H1 (cell line): ENCODE measurements around the gene GLI1. TPM values are rescaled to one million over a fixed set of nuclear protein-coding genes. Genes with fewer than 3 reads are reported as not detected.

Source experiments
- CTCF ChIA-PET: fragments of 300-600 bp; sonication (Branson Sonifier 250); formaldehyde crosslinking; loops from one replicate; lab custom pipeline; 2021; ENCODE audit not compliant: partially characterized antibody; lab: Charles Lee
- POLR2A ChIA-PET: fragments of 300-600 bp; sonication (Branson Sonifier 250); formaldehyde crosslinking; loops from one replicate; lab custom pipeline; 2021; ENCODE audit warnings: inconsistent platforms; ENCODE audit not compliant: partially characterized antibody; lab: Charles Lee
- DNase-seq, 2 experiments: peaks; one replicate each; pipeline versions ENCODE4 v3.0.0 to v3.0.0-alpha.2; 2010 to 2022; ENCODE audit warnings: low spot score in 2 of 2, low read depth in 1 of 2, mixed read lengths in 1 of 2
- FAIRE-seq: peaks from 2 replicates; lab custom pipeline; 2011; peaks lifted over from hg19 to GRCh38; lab: Jason Lieb, UNC
- H2AFZ ChIP-seq: 2 replicates; pipeline ENCODE4 v1.8.1; 2012; ENCODE audit warnings: low read length, inconsistent platforms
- H2AK5ac ChIP-seq: 2 replicates; pipeline ENCODE4 v1.6.1; 2013; ENCODE audit warnings: low read depth, low read length
- H2BK120ac ChIP-seq: replicated peaks from 2 replicates; pipeline ENCODE3; 2013; ENCODE audit warnings: low read depth, low read length, inconsistent platforms
- H2BK12ac ChIP-seq: 2 replicates; pipeline ENCODE4 v1.6.1; 2013; ENCODE audit warnings: low read depth, low read length
- H2BK15ac ChIP-seq: 2 replicates; pipeline ENCODE4 v1.6.1; 2013; ENCODE audit warnings: low read length
- H2BK20ac ChIP-seq: 2 replicates; pipeline ENCODE4 v1.6.1; 2013; ENCODE audit warnings: low read length
- H2BK5ac ChIP-seq: 2 replicates; pipeline ENCODE4 v1.6.1; 2013; ENCODE audit warnings: low read depth, low read length
- H3K14ac ChIP-seq: 2 replicates; pipeline ENCODE4 v1.6.1; 2013; ENCODE audit warnings: inconsistent platforms; ENCODE audit not compliant: insufficient read length
- H3K18ac ChIP-seq: 2 replicates; pipeline ENCODE4 v1.6.1; 2013; ENCODE audit warnings: low read length; ENCODE audit errors: extremely low read depth
- H3K23ac ChIP-seq: 2 replicates; pipeline ENCODE4 v1.6.1; 2013; ENCODE audit warnings: inconsistent platforms; ENCODE audit not compliant: insufficient read length
- H3K23me2 ChIP-seq: 2 replicates; pipeline ENCODE4 v1.6.1; 2013; ENCODE audit warnings: low read depth, low read length
- H3K27ac ChIP-seq: 2 replicates; pipeline ENCODE4 v1.6.1; 2011; ENCODE audit warnings: low read depth, low read length, inconsistent platforms
- H3K27me3 ChIP-seq, 4 experiments: replicated peaks in 1 of 4; 1 replicate in 1 of 4; 2 replicates in 3 of 4; pipeline versions ENCODE4 v1.6.1 to v1.8.1; 2011 to 2013; ENCODE audit warnings: low read length in 3 of 4, mild to moderate bottlenecking in 3 of 4, inconsistent platforms in 2 of 4, mixed read lengths in 2 of 4, moderate library complexity in 1 of 4; ENCODE audit not compliant: control insufficient read depth in 3 of 4, insufficient read depth in 3 of 4; ENCODE audit errors: extremely low read depth in 1 of 4
- H3K36me3 ChIP-seq, 4 experiments: 2 replicates each; pipeline versions ENCODE4 v1.6.1 to v1.8.1; 2011 to 2013; ENCODE audit warnings: mild to moderate bottlenecking in 4 of 4, low read length in 3 of 4, moderate library complexity in 2 of 4, control low read depth in 1 of 4, inconsistent platforms in 1 of 4; ENCODE audit not compliant: insufficient read depth in 4 of 4, control insufficient read depth in 2 of 4
- H3K4ac ChIP-seq: replicated peaks from 2 replicates; pipeline ENCODE3; 2013; ENCODE audit warnings: low read length, low read depth, mixed read lengths, inconsistent platforms; ENCODE audit not compliant: insufficient read length
- H3K4me1 ChIP-seq, 4 experiments: replicated peaks in 1 of 4; 1 replicate in 1 of 4; 2 replicates in 3 of 4; pipeline versions ENCODE4 v1.6.1 to v1.8.1; 2011 to 2013; ENCODE audit warnings: low read length in 3 of 4, inconsistent platforms in 2 of 4, mixed read lengths in 1 of 4; ENCODE audit not compliant: insufficient read depth in 4 of 4, control insufficient read depth in 3 of 4
- H3K4me2 ChIP-seq, 2 experiments: 2 replicates each; pipeline versions ENCODE4 v1.6.1 to v1.8.1; 2011 to 2013; ENCODE audit warnings: low read depth in 2 of 2, low read length in 2 of 2, control low read depth in 1 of 2, inconsistent platforms in 1 of 2, mild to moderate bottlenecking in 1 of 2; ENCODE audit not compliant: insufficient read depth in 1 of 2
- H3K4me3 ChIP-seq, 4 experiments: fragments of 200-600, 300-600 bp in 1 of 4; sonication (generic), shearing (Covaris generic), sonication (Bioruptor Twin) in 1 of 4; 2 replicates each; pipeline versions ENCODE4 v1.5.1 to v1.8.1; 2011 to 2016; ENCODE audit warnings: low read length in 4 of 4, low read depth in 3 of 4, control low read depth in 2 of 4, inconsistent platforms in 2 of 4, mild to moderate bottlenecking in 2 of 4, mixed read lengths in 1 of 4, moderate library complexity in 1 of 4; ENCODE audit not compliant: insufficient read depth in 2 of 4; ENCODE audit errors: extremely low read depth in 1 of 4
- H3K56ac ChIP-seq: replicated peaks from 2 replicates; pipeline ENCODE3; 2013; ENCODE audit warnings: low read depth, mild to moderate bottlenecking, mixed read lengths, low read length, inconsistent platforms; ENCODE audit not compliant: insufficient read length
- H3K79me1 ChIP-seq: 2 replicates; pipeline ENCODE4 v1.6.1; 2013; ENCODE audit warnings: low read depth, low read length, control low read depth
- H3K79me2 ChIP-seq, 2 experiments: 2 replicates each; pipeline versions ENCODE4 v1.6.1 to v1.8.1; 2012 to 2013; ENCODE audit warnings: low read length in 2 of 2, mild to moderate bottlenecking in 2 of 2, inconsistent platforms in 1 of 2; ENCODE audit not compliant: insufficient read depth in 2 of 2, control insufficient read depth in 1 of 2
- H3K9ac ChIP-seq, 4 experiments: replicated peaks in 1 of 4; 1 replicate in 1 of 4; 2 replicates in 3 of 4; pipeline versions ENCODE4 v1.6.1 to v1.8.1; 2011 to 2013; ENCODE audit warnings: low read depth in 3 of 4, low read length in 3 of 4, control low read depth in 2 of 4, mild to moderate bottlenecking in 2 of 4, moderate library complexity in 2 of 4, inconsistent platforms in 1 of 4; ENCODE audit errors: extremely low read depth in 1 of 4
- H3K9me3 ChIP-seq, 2 experiments: 2 replicates each; pipeline versions ENCODE4 v1.6.1 to v1.8.1; 2012 to 2013; ENCODE audit warnings: mild to moderate bottlenecking in 2 of 2, moderate library complexity in 2 of 2, control low read depth in 1 of 2, inconsistent platforms in 1 of 2, low read depth in 1 of 2, low read length in 1 of 2, mixed read lengths in 1 of 2; ENCODE audit not compliant: insufficient read depth in 2 of 2
- H4K20me1 ChIP-seq, 2 experiments: replicated peaks in 1 of 2; 2 replicates each; pipeline versions ENCODE3 to v1.8.1; 2011 to 2013; ENCODE audit warnings: inconsistent platforms in 2 of 2, low read length in 2 of 2, mild to moderate bottlenecking in 1 of 2; ENCODE audit not compliant: insufficient read depth in 2 of 2, control insufficient read depth in 1 of 2
- H4K5ac ChIP-seq: 2 replicates; pipeline ENCODE4 v1.6.1; 2013; ENCODE audit warnings: low read length, low read depth, mixed read lengths, inconsistent platforms; ENCODE audit not compliant: insufficient read length
- H4K8ac ChIP-seq: 2 replicates; pipeline ENCODE4 v1.8.0; 2013; ENCODE audit warnings: mild to moderate bottlenecking, moderate library complexity, low read length, inconsistent platforms; ENCODE audit not compliant: insufficient read depth; ENCODE audit errors: extremely low read depth
- H4K91ac ChIP-seq: replicated peaks from 2 replicates; pipeline ENCODE3; 2013; ENCODE audit warnings: low read length, mixed read lengths, inconsistent platforms; ENCODE audit not compliant: insufficient read length
- BACH1 ChIP-seq: IDR thresholded peaks from 2 replicates; pipeline ENCODE4 v1.6.1; 2012; ENCODE audit warnings: low read length, improper control_type of control experiment
- FOSL1 ChIP-seq: IDR thresholded peaks from 2 replicates; pipeline ENCODE4 v1.6.1; 2011; ENCODE audit warnings: mild to moderate bottlenecking, low read depth, low read length, moderate library complexity; ENCODE audit not compliant: insufficient read depth
- GABPA ChIP-seq: IDR thresholded peaks from 2 replicates; pipeline ENCODE4 v1.6.1; 2011; ENCODE audit warnings: mild to moderate bottlenecking, low read length, moderate library complexity, borderline replicate concordance; ENCODE audit not compliant: insufficient read depth
- JUN ChIP-seq: IDR thresholded peaks from 2 replicates; pipeline ENCODE4 v1.6.1; 2011; ENCODE audit warnings: low read depth, mild to moderate bottlenecking, improper control_type of control experiment, low read length
- JUND ChIP-seq: IDR thresholded peaks from 2 replicates; pipeline ENCODE4 v1.6.1; 2011; ENCODE audit warnings: mild to moderate bottlenecking, improper control_type of control experiment, low read length
- MAFK ChIP-seq: IDR thresholded peaks from 2 replicates; pipeline ENCODE4 v1.6.1; 2012; ENCODE audit warnings: low read depth, mild to moderate bottlenecking, improper control_type of control experiment, low read length
- POLR2AphosphoS5 ChIP-seq: IDR thresholded peaks from 2 replicates; pipeline ENCODE4 v1.6.1; 2011; ENCODE audit warnings: low read depth, low read length
- RBBP5 ChIP-seq: IDR thresholded peaks from 2 replicates; pipeline ENCODE4 v1.7.1; 2012; ENCODE audit warnings: low read depth, mild to moderate bottlenecking, inconsistent platforms, low read length, moderate library complexity, borderline replicate concordance
- SIN3A ChIP-seq, 2 experiments: IDR thresholded peaks in 1 of 2; conservative IDR thresholded peaks in 1 of 2; 2 replicates each; pipeline ENCODE4 v1.6.1; 2011 to 2012; ENCODE audit warnings: low read length in 2 of 2, improper control_type of control experiment in 1 of 2, low read depth in 1 of 2, mild to moderate bottlenecking in 1 of 2
- TAF1 ChIP-seq: IDR thresholded peaks from 2 replicates; pipeline ENCODE4 v1.6.1; 2011; ENCODE audit warnings: mild to moderate bottlenecking, low read depth, low read length
- ZNF274 ChIP-seq: IDR thresholded peaks from 2 replicates; pipeline ENCODE4 v1.7.0; 2012; ENCODE audit warnings: low read length, borderline replicate concordance; ENCODE audit errors: extremely low read depth
- WGBS, 2 experiments: shearing (Covaris generic) in 1 of 2; methylation state at CpG; one replicate each; pipeline versions ENCODE4 v1.1.6 to v1.1.7; 2013 to 2015; ENCODE audit warnings: low lambda C conversion rate in 2 of 2, mixed read lengths in 2 of 2, inconsistent platforms in 1 of 2, low coverage in 1 of 2, missing lambda C conversion rate in 1 of 2; ENCODE audit not compliant: insufficient replicate concordance in 2 of 2, insufficient coverage in 1 of 2, insufficient read length in 1 of 2; ENCODE audit errors: extremely low coverage in 1 of 2, missing lambda C conversion rate in 1 of 2; 5-methylcytosine and 5-hydroxymethylcytosine counted together
- polyA plus RNA-seq, 7 experiments: library from polyadenylated mRNA; depleted of rRNA in 3 of 7; stranded (reverse) in 5 of 7; unstranded in 2 of 7; fragments of >200 nt in 5 of 7; fragments of 200-250 nt in 2 of 7; gene quantifications; 1 replicate in 5 of 7; 2 replicates in 1 of 7; 4 replicates in 1 of 7; pipeline versions ENCODE4 v1.2.1 to v1.2.3, GENCODE V29; 2011 to 2013; ENCODE audit warnings: missing spikeins in 2 of 7, mixed read lengths in 2 of 7
- total RNA-seq: library from RNA; stranded (reverse); fragmentation: NEBNext Ultra II Directional; extraction: Animal tissue kit (Norgen Biotek cat#: 25700); gene quantifications from 2 replicates; pipeline ENCODE4 v1.2.1, GENCODE V29; 2021
- TF ChIP-seq, protein P1 (sequence below): IDR thresholded peaks from 2 replicates; pipeline ENCODE4 v1.6.1; 2012; ENCODE audit warnings: inconsistent platforms

Gene GLI1
- total and polyA plus RNA-seq, 2 of the 8 experiments (the other 6 are each of a cell fraction or from before 2014, with no cell fraction given): 23.5 to 25.3 TPM

GRCh38 chr12:57451233-57451778 lies 8.3 kb upstream of the GLI1 start:
- POLR2A ChIA-PET: interaction anchor here (5.1 to 11.2 kb wide), 2 partner anchors 19 to 109 kb away, joined by 31 to 168 read pairs; partner anchors contain the start of genes INHBC and R3HDM2
- H4K5ac ChIP-seq: no peak overlapping the region
- H3K23ac ChIP-seq: no peak overlapping the region
- FAIRE-seq (no peak), DNase-seq (no peak)
- TF ChIP-seq FOSL1: no peak
- no peak for TF ChIP-seq SIN3A (conservative IDR thresholded peaks at IDR 0.05 in 1 of 2, IDR thresholded peaks at IDR 0.05 in 1 of 2; ENCODE audit: low read depth in 1 of 2, low read length in 2 of 2)
- TF ChIP-seq MAFK: no peak
- no peak for TF ChIP-seq BACH1
- no peak for TF ChIP-seq POLR2AphosphoS5
- TF ChIP-seq, protein P1, sequence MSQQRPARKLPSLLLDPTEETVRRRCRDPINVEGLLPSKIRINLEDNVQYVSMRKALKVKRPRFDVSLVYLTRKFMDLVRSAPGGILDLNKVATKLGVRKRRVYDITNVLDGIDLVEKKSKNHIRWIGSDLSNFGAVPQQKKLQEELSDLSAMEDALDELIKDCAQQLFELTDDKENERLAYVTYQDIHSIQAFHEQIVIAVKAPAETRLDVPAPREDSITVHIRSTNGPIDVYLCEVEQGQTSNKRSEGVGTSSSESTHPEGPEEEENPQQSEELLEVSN: no peak
- TF ChIP-seq RBBP5: no peak
- TF ChIP-seq ZNF274: no peak
- no peak for TF ChIP-seq TAF1
- no peak for TF ChIP-seq JUND
- no peak for TF ChIP-seq GABPA
- TF ChIP-seq JUN: no peak
- WGBS, 2 experiments: 91% methylated on average over 6 of the region's 6 CpGs; no CpG with 5 or more reads in 1 of the 2 experiments
- H3K79me1 ChIP-seq: no peaks in the 10 kb centered on the region
- H3K4me2 ChIP-seq: no peak overlapping the region
- no peak overlapping the region for H4K8ac ChIP-seq
- H2BK5ac ChIP-seq: no peak overlapping the region
- H3K4ac ChIP-seq: no peak overlapping the region
- peaks cover 0 to 23% (median 13%) of the 10 kb centered on the region in 4 experiments; a peak in 6 of 7 replicates for H3K4me1 ChIP-seq
- no peak overlapping the region; the same call in 1 of the 2 replicates for H2BK12ac ChIP-seq
- H3K23me2 ChIP-seq: peaks cover 9% of the 10 kb centered on the region
- H3K4me3 ChIP-seq: no peak overlapping the region
- no peak overlapping the region for H3K14ac ChIP-seq
- H3K56ac ChIP-seq: no peak overlapping the region
- H2BK20ac ChIP-seq: no peak overlapping the region
- no peaks in the 10 kb centered on the region for H4K20me1 ChIP-seq
- H2BK120ac ChIP-seq: no peak overlapping the region
- H3K9ac ChIP-seq: no peak overlapping the region
- no peak overlapping the region for H2AK5ac ChIP-seq
- no peak overlapping the region for H3K18ac ChIP-seq
- H3K9me3 ChIP-seq: no peaks in the 10 kb centered on the region
- CTCF ChIA-PET: interaction anchor here (0.5 to 18.5 kb wide), 27 partner anchors 8 to 386 kb away, joined by 3 to 478 read pairs (median 9); partner anchors contain the start of genes ARHGAP9, GLI1, INHBC and MARS1
- no peaks in the 10 kb centered on the region for H3K27me3 ChIP-seq
- H3K36me3 ChIP-seq: no peaks in the 10 kb centered on the region
- no peak overlapping the region for H2BK15ac ChIP-seq
- no peak overlapping the region for H4K91ac ChIP-seq
- no peaks in the 10 kb centered on the region; a peak in 1 of 4 replicates for H3K79me2 ChIP-seq
- H3K27ac ChIP-seq: no peak overlapping the region
- H2AFZ ChIP-seq: no peak overlapping the region
